Upper lobe of left lung (tissue), 6 donors: ENCODE measurements around the gene LRRK1. TPM values are rescaled to one million over a fixed set of nuclear protein-coding genes. Genes with fewer than 3 reads are reported as not detected.
A peak's percentile ranks its signal among the peaks of the same experiment; 100 is the strongest.

ENCODE experiments used
- ATAC-seq, 2 donors: fragments of 200-7000 bp; cut with Tn5 transposase; one replicate each; pipeline ENCODE4 v1.9.1; 2022; ENCODE audit warnings: mild to moderate bottlenecking in 2 of 2, moderate library complexity in 2 of 2; ENCODE audit not compliant: low FRiP score in 2 of 2
- DNase-seq, 2 donors: peaks; one replicate each; pipeline ENCODE4 v3.0.0-alpha.2; 2019 to 2020
- H3K27ac ChIP-seq, 4 donors: fragments of 200-600 bp; sonication (generic); one replicate each; pipeline ENCODE4 v1.5.1; 2016 to 2019
- H3K27me3 ChIP-seq, 4 donors: fragments of 200-600 bp; sonication (generic); one replicate each; pipeline ENCODE4 v1.5.1; 2017 to 2019
- H3K36me3 ChIP-seq, 4 donors: fragments of 200-600 bp; sonication (generic); one replicate each; pipeline ENCODE4 v1.5.1; 2016 to 2019
- H3K4me1 ChIP-seq, 4 donors: fragments of 200-600 bp; sonication (generic); one replicate each; pipeline ENCODE4 v1.5.1; 2018 to 2019
- H3K4me3 ChIP-seq, 4 donors: fragments of 200-600 bp; sonication (generic); one replicate each; pipeline ENCODE4 v1.5.1; 2017 to 2019; ENCODE audit warnings: mild to moderate bottlenecking in 2 of 4, moderate library complexity in 1 of 4
- H3K9me3 ChIP-seq, 4 donors: fragments of 200-600 bp; sonication (generic); one replicate each; pipeline ENCODE4 v1.5.1; 2018 to 2019
- EP300 ChIP-seq, 4 donors: sonication (generic); formaldehyde crosslinking; IDR thresholded peaks; one replicate each; pipeline ENCODE4 v1.5.1; 2017; ENCODE audit warnings: antibody characterized with exemption in 4 of 4, control low read depth in 2 of 4
- POLR2A ChIP-seq, 4 donors: fragments of 450-650 bp; IDR thresholded peaks; one replicate each; pipeline ENCODE4 v1.5.1; 2016 to 2017; ENCODE audit warnings: antibody characterized with exemption in 4 of 4, mild to moderate bottlenecking in 2 of 4
- POLR2AphosphoS5 ChIP-seq, 2 donors: sonication (generic); formaldehyde crosslinking; IDR thresholded peaks; one replicate each; pipeline ENCODE4 v1.5.1; 2017; ENCODE audit warnings: antibody characterized with exemption in 2 of 2
- WGBS, 2 donors: methylation state at CpG; one replicate each; pipeline ENCODE4 v1.1.5; 2017 to 2018; 5-methylcytosine and 5-hydroxymethylcytosine counted together
- total RNA-seq, 6 donors: library from RNA; depleted of rRNA in 4 of 6; stranded (reverse); fragments of >200 nt in 4 of 6; gene quantifications; one replicate each; pipeline versions ENCODE4 v1.1.0 to v1.2.1, GENCODE V29; 2016 to 2021
- TF ChIP-seq, protein P1 (sequence below), 6 experiments: fragments of 450-650 bp in 4 of 6; fragments of 200-600 bp in 2 of 6; sonication (generic) in 2 of 6; IDR thresholded peaks; one replicate each; pipeline ENCODE4 v1.5.1; 2016 to 2019; ENCODE audit warnings: antibody characterized with exemption in 6 of 6
- donor health status: DM: no; HTN: no; CAD: no; lungs with moderate emphysema.
- donor health status: DM: no; HTN: yes; CAD: no; lungs with severe emphysema.

The LRRK1 gene
- total RNA-seq, 6 donors from 2014 or later, result 15.0 to 47.1 (median 31.2) TPM

DNA sequence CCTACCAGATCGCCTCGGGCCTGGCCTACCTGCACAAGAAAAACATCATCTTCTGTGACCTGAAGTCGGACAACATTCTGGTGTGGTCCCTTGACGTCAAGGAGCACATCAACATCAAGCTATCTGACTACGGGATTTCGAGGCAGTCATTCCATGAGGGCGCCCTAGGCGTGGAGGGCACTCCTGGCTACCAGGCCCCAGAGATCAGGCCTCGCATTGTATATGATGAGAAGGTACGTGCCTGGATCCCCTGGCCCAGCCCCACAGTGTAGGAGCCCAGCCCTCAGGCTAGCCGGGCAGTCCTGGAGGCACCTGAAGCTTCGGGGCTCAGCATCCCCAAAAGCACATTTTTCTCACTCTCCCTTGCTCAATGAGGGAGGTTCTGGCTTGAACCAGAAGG, 135.8 kb downstream of the LRRK1 start:
- WGBS, 2 donors, result 93 to 94% methylated on average over 12 of the region's 12 CpGs
- H3K27me3 ChIP-seq, result no peaks in the 10 kb centered on the region
- DNase-seq (no peak), ATAC-seq (no peak)
- H3K9me3 ChIP-seq, result no peaks in the 10 kb centered on the region
- TF ChIP-seq POLR2A (IDR thresholded peaks at IDR 0.05) (no peak), EP300 (IDR thresholded peaks at IDR 0.05) (no peak), POLR2AphosphoS5 (IDR thresholded peaks at IDR 0.05) (no peak)
- TF ChIP-seq, protein P1, sequence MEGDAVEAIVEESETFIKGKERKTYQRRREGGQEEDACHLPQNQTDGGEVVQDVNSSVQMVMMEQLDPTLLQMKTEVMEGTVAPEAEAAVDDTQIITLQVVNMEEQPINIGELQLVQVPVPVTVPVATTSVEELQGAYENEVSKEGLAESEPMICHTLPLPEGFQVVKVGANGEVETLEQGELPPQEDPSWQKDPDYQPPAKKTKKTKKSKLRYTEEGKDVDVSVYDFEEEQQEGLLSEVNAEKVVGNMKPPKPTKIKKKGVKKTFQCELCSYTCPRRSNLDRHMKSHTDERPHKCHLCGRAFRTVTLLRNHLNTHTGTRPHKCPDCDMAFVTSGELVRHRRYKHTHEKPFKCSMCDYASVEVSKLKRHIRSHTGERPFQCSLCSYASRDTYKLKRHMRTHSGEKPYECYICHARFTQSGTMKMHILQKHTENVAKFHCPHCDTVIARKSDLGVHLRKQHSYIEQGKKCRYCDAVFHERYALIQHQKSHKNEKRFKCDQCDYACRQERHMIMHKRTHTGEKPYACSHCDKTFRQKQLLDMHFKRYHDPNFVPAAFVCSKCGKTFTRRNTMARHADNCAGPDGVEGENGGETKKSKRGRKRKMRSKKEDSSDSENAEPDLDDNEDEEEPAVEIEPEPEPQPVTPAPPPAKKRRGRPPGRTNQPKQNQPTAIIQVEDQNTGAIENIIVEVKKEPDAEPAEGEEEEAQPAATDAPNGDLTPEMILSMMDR (IDR thresholded peaks at IDR 0.05), result no peak
- H3K36me3 ChIP-seq, result peaks cover 8 to 68% (median 31%) of the 10 kb centered on the region in 4 donors
- no peak overlapping the region for H3K4me3 ChIP-seq
- no peak overlapping the region for H3K27ac ChIP-seq
- no peaks in the 10 kb centered on the region for H3K4me1 ChIP-seq

DNA sequence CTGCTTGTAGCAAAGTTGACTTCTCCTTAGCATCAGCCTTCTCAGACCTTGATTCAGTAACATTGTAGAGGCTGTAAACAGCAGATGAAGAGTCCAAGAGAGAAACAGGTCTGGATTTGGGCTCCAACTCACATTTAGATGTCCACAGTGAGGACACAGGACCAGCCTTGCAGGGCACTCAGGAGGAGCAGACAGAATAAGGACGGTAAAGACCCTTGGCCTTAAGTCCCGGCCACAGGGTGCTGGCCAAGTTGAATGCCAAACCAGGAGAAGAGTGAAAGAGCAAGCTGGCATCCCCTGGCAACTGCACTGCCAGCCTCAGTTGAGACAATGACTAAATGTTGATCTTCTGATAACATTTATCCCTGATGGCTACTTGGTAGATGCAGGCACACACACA, 136.3 kb downstream of the LRRK1 start:
- ATAC-seq, result no peak
- DNase-seq, result no peak
- Histone ChIP-seq H3K27me3 (no peaks in the 10 kb centered on the region), H3K4me3 (no peak overlapping the region), H3K9me3 (no peaks in the 10 kb centered on the region), H3K4me1 (no peaks in the 10 kb centered on the region), H3K36me3 (peaks cover 8 to 70% (median 30%) of the 10 kb centered on the region in 4 donors), H3K27ac (no peak overlapping the region)
- 93 to 94% methylated on average over 2 of the region's 2 CpGs for WGBS, 2 donors
- TF ChIP-seq POLR2A (IDR thresholded peaks at IDR 0.05) (no peak), EP300 (IDR thresholded peaks at IDR 0.05) (no peak), POLR2AphosphoS5 (IDR thresholded peaks at IDR 0.05) (no peak)
- TF ChIP-seq, protein P1 (IDR thresholded peaks at IDR 0.05), result no peak

DNA sequence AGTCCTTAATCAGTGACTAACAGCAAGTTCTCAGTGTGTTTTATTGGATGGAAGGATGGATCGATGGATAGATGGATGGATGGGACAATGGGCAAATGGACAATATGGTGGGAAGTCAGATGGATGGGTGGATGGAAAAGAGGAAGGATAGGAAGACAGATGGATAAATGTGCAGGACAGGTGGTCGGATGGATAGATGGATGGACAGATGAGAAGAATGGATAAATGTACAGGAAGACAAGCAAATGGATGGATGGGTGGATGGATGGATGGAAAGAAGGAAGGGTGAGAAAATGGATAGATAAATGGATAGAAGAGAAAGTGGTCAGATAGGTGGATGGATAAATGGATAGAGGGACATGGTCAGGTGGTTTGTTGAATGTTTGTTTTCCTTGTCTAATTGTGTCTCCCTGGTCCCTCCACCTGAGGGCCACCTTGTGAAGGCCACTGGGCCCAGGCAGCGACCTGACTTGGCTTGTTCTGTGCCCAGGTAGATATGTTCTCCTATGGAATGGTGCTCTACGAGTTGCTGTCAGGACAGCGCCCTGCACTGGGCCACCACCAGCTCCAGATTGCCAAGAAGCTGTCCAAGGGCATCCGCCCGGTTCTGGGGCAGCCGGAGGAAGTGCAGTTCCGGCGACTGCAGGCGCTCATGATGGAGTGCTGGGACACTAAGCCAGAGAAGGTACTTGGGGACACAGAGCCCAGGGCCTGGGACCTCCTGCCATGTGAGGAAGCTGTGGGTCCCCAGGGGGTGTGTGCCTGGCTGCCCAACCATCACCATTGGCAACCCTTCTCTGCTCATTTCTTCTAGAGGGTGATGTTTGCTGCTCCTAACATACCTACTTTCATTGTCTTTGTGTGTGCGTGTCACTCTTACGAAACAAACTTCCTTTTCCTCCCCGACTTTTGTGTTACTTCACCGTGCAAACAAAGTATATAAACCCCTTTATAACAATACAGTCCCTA, 137.5 kb downstream of the LRRK1 start:
- H3K27me3 ChIP-seq, result no peaks in the 10 kb centered on the region
- ATAC-seq (peak in 1 of 2 donors; percentile 17), DNase-seq (no peak)
- peak overlapping the region in 2 of 4 donors; percentile 39 to 72 for H3K27ac ChIP-seq
- peaks cover 8 to 75% (median 32%) of the 10 kb centered on the region in 4 donors for H3K36me3 ChIP-seq
- H3K9me3 ChIP-seq, result no peaks in the 10 kb centered on the region
- WGBS, 2 donors, result 59 to 63% methylated on average over 13 to 15 of the region's 15 CpGs
- H3K4me3 ChIP-seq, result no peak overlapping the region
- H3K4me1 ChIP-seq, result no peaks in the 10 kb centered on the region
- no peak for TF ChIP-seq POLR2A (IDR thresholded peaks at IDR 0.05)

DNA sequence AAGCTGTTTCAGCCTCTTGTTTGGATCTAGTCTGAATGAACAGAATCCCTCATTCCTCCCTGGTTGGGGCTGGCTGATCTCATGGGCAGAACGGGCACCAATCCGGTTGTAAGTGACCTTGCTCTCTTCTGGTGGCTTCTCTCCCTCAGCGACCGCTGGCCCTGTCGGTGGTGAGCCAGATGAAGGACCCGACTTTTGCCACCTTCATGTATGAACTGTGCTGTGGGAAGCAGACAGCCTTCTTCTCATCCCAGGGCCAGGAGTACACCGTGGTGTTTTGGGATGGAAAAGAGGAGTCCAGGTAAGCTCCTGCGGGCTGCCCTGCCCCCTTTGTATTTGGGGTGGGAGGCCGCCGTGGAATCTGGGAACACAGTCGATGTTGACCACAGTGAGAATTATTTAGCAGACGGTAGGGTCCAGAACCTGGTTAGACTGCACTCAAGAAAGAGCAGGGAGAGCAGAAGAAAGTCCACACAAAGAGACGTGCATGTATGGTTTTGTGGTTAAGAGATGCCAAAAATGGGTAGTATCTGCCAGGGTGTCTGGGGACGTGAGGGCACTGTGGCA, 138.8 kb downstream of the LRRK1 start:
- 91% methylated on average over 12 to 14 of the region's 14 CpGs for WGBS, 2 donors
- peaks cover 8 to 75% (median 29%) of the 10 kb centered on the region in 4 donors for H3K36me3 ChIP-seq
- ATAC-seq (no peak), DNase-seq (no peak)
- H3K27me3 ChIP-seq, result no peaks in the 10 kb centered on the region
- TF ChIP-seq POLR2AphosphoS5 (IDR thresholded peaks at IDR 0.05) (no peak), EP300 (IDR thresholded peaks at IDR 0.05) (no peak), POLR2A (IDR thresholded peaks at IDR 0.05) (no peak)
- TF ChIP-seq, protein P1 (IDR thresholded peaks at IDR 0.05), result no peak
- H3K4me1 ChIP-seq, result no peaks in the 10 kb centered on the region
- H3K9me3 ChIP-seq, result no peaks in the 10 kb centered on the region
- no peak overlapping the region for H3K27ac ChIP-seq
- no peak overlapping the region for H3K4me3 ChIP-seq

DNA sequence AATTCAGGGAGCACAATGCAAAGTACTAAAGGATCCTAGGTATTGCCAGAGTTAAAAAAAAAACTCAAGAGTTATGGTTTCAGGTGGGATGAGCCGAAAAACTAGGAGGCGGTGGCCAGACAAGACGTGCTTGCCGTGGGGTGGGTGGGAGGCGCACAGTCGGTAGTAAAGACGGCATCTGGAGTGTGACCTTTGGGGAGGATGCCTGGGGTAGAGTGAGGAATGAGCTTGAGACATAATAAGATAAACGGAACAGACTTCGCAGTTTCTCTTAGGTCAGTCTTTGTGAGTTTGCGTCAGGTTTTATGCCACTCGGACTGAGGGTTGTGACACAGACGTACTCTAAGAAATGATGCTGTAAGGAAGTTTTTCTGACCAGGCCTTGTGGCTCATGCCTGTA, 139.6 kb downstream of the LRRK1 start:
- Histone ChIP-seq H3K27ac (no peak overlapping the region), H3K4me3 (no peak overlapping the region), H3K9me3 (no peaks in the 10 kb centered on the region), H3K27me3 (no peaks in the 10 kb centered on the region), H3K4me1 (no peaks in the 10 kb centered on the region), H3K36me3 (peaks cover 8 to 73% (median 24%) of the 10 kb centered on the region in 4 donors)
- DNase-seq, result no peak
- no peak for ATAC-seq
- 89 to 97% methylated on average over 12 of the region's 12 CpGs for WGBS, 2 donors
- no peak for TF ChIP-seq POLR2A (IDR thresholded peaks at IDR 0.05)
- no peak for TF ChIP-seq POLR2AphosphoS5 (IDR thresholded peaks at IDR 0.05)
- TF ChIP-seq EP300 (IDR thresholded peaks at IDR 0.05), result no peak
- TF ChIP-seq, protein P1 (IDR thresholded peaks at IDR 0.05), result no peak
